C4-2B (cell line): ENCODE data around the gene OPCML.

ENCODE experiments used
- H3K27ac ChIP-seq: fragments of 450-650 bp; 2 replicates; pipeline ENCODE4 v1.5.1; 2017
- CTCF ChIP-seq: fragments of 450-650 bp; conservative IDR thresholded peaks from 2 replicates; pipeline ENCODE4 v1.5.1; 2017; ENCODE audit warnings: mild to moderate bottlenecking
- ZFX ChIP-seq: fragments of 450-650 bp; IDR thresholded peaks from 2 replicates; pipeline ENCODE4 v1.6.1; 2017

Gene OPCML

DNA sequence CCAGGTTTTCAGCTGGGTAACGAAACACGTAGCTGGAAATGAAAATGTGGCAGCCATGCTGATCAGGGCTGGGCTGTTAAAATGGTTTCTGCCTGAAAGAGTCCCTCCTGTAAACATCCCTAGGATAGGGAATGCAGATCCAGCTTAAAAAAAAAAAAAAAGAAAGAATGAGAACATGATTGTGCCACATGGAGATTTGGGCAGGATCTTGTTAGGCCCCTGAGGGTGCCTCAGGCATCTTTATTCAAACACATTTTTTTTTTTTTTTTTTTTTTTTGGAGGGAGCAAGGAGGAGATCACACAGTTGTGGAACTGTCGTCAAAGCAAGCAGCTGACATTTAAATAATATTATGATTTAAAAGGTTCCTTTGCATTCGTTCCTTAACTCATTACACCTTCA is 900.3 kb downstream of the OPCML start:
- no peak for TF ChIP-seq ZFX
- TF ChIP-seq CTCF: no peak
- no peak overlapping the region for H3K27ac ChIP-seq

- no peak overlapping the region for H3K27ac ChIP-seq
- TF ChIP-seq ZFX (no peak), CTCF (no peak)
Observed at GRCh38 chr11:132627981-132628380, 904.3 kb downstream of the OPCML start.

- H3K27ac ChIP-seq: no peak overlapping the region
- TF ChIP-seq CTCF: no peak
- TF ChIP-seq ZFX: no peak
Observed at GRCh38 chr11:132626446-132626845, 905.9 kb downstream of the OPCML start.

DNA sequence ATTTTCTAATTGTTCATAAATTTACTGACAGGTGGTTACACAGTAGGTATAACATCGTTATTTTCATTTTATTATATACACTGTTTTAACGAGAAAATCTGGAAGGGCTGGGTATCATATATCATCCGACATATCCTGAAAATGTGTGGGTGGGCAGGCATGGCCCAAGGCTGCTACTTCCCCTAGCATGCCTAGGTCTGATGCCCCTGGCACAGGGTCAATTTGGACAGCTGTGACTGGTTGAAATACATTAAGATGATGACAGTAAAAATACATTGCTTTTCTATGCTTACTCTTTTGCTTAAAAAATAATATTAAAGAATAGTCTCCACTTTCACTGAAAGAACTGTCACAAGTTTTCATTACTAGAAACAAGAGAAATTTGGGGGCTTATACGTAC is 908.8 kb downstream of the OPCML start:
- TF ChIP-seq CTCF (no peak), ZFX (no peak)
- no peak overlapping the region for H3K27ac ChIP-seq

- H3K27ac ChIP-seq: no peak overlapping the region
- TF ChIP-seq CTCF (no peak), ZFX (no peak)
Observed at GRCh38 chr11:132621976-132622580, 910.2 kb downstream of the OPCML start.

DNA sequence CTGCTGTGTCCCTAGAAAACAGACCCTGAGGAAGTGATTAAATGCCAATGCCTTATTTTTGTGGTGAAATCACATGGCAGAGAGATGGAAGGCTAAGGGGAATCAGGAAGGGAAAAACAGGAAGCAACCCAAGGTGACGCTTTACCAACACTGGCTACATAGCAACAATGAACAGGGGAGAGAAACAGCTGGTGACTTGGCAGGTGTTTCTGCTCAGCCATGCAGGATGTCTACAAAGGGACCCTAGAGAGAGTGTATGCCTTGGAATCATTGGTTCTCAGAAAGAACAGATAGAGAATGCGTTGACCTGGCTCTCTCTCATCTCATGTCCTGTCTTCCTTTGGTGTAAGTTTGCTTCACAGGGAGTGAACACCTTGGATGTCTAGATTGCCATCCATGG is 911.9 kb downstream of the OPCML start:
- TF ChIP-seq ZFX: no peak
- TF ChIP-seq CTCF: no peak
- H3K27ac ChIP-seq: no peak overlapping the region

DNA sequence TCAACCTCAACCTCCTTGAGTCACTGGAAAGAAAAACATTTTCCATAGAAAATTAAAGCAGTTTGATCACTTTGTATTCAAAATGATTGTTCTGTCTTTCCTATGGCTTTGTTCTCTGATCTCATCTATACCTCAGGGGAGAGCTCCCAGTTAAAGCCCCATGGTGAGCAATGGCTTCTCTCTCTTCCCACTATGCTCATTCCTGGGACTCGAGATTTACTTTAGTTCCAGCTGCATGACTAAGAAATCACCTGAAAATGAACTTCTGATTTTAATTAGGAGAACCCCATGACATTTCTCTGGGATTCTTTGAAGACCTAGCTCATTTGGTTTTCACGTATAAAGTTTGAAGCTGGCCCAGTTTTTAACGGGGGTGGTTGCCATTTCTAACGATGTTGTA is 921.5 kb downstream of the OPCML start:
- no peak overlapping the region for H3K27ac ChIP-seq
- no peak for TF ChIP-seq ZFX
- no peak for TF ChIP-seq CTCF
